K562 (cell line): ENCODE results near the gene KLHL29. TPM values are rescaled to one million over a fixed set of nuclear protein-coding genes. Genes with fewer than 3 reads are reported as not detected.

Source experiments
- ATAC-seq: fragments of 200-7000 bp; cut with Tn5 transposase; 3 replicates; pipeline ENCODE4 v1.9.1; 2020; ENCODE audit warnings: moderate library complexity
- BruUV-seq: library from RNA; stranded (reverse); fragments of 400-500 nt; replicated peaks from 2 replicates; lab custom pipeline; 2021; lab: Mats Ljungman, UMichigan
- CTCF ChIA-PET: fragments of 300-600 bp; formaldehyde crosslinking; extraction: SDS; loops from one replicate; lab custom pipeline; 2021; ENCODE audit warnings: low intra/inter-chr PET ratio; lab: Yijun Ruan, JAX
- POLR2A ChIA-PET: fragments of 300-600, 350-650 bp; sonication (Branson Sonifier 250); formaldehyde crosslinking; extraction: SDS; loops from one replicate; lab custom pipeline; 2021; ENCODE audit warnings: antibody characterized with exemption, inconsistent platforms; lab: Yijun Ruan, JAX
- DNase-seq, 4 experiments: peaks; one replicate each; pipeline versions ENCODE4 v3.0.0 to v3.0.0-alpha.2; 2011 to 2018; ENCODE audit warnings: low spot score in 3 of 4, mixed read lengths in 3 of 4; ENCODE audit errors: extremely low read depth in 1 of 4
- FAIRE-seq: peaks from 2 replicates; lab custom pipeline; 2011; peaks lifted over from hg19 to GRCh38; lab: Jason Lieb, UNC
- H2AFZ ChIP-seq: 2 replicates; pipeline ENCODE4 v1.6.0; 2011; ENCODE audit warnings: low read depth, low read length, control low read depth, inconsistent platforms
- H3K27ac ChIP-seq: fragments of 200-600 bp; 3 replicates; pipeline ENCODE4 v1.8.0; 2011; ENCODE audit warnings: low read depth, mild to moderate bottlenecking, control low read depth, inconsistent platforms, low read length, moderate library complexity, mixed read lengths; ENCODE audit errors: extremely low read depth
- H3K27me3 ChIP-seq, 2 experiments: fragments of 300-600 bp in 1 of 2; 2 replicates in 1 of 2; 3 replicates in 1 of 2; pipeline versions ENCODE4 v1.6.0 to v1.8.0; 2011; ENCODE audit warnings: inconsistent platforms in 2 of 2, low read length in 2 of 2, mild to moderate bottlenecking in 1 of 2, mixed read lengths in 1 of 2, moderate library complexity in 1 of 2; ENCODE audit not compliant: control insufficient read depth in 2 of 2, insufficient read depth in 2 of 2
- H3K36me3 ChIP-seq: fragments of 300-600 bp; 3 replicates; pipeline ENCODE4 v1.8.0; 2011; ENCODE audit warnings: mild to moderate bottlenecking, low read length, inconsistent platforms; ENCODE audit not compliant: control insufficient read depth, insufficient read depth
- H3K4me1 ChIP-seq, 2 experiments: fragments of 200-600 bp in 1 of 2; replicated peaks in 1 of 2; 2 replicates in 1 of 2; 3 replicates in 1 of 2; pipeline versions ENCODE4 v1.5.1 to v1.8.0; 2011; ENCODE audit warnings: inconsistent platforms in 2 of 2, low read length in 2 of 2, mild to moderate bottlenecking in 1 of 2, mixed read lengths in 1 of 2, moderate library complexity in 1 of 2; ENCODE audit not compliant: control insufficient read depth in 2 of 2, insufficient read depth in 2 of 2
- H3K4me2 ChIP-seq: 2 replicates; pipeline ENCODE4 v1.6.1; 2011; ENCODE audit warnings: low read length, control low read depth, inconsistent platforms, mixed read lengths; ENCODE audit not compliant: insufficient read depth
- H3K4me3 ChIP-seq: fragments of 200-600 bp; sonication (generic), shearing (Covaris generic); 2 replicates; pipeline ENCODE4 v1.5.1; 2016; ENCODE audit warnings: control low read depth, inconsistent platforms
- H3K79me2 ChIP-seq: fragments of 200-600 bp; 3 replicates; pipeline ENCODE4 v1.8.0; 2011; ENCODE audit warnings: low read length, inconsistent platforms; ENCODE audit not compliant: control insufficient read depth, insufficient read depth
- H3K9ac ChIP-seq, 2 experiments: 2 replicates each; pipeline versions ENCODE4 v1.6.0 to v1.6.1; 2011; ENCODE audit warnings: low read depth in 2 of 2, low read length in 2 of 2, control low read depth in 1 of 2, inconsistent platforms in 1 of 2, mild to moderate bottlenecking in 1 of 2, mixed read lengths in 1 of 2; ENCODE audit not compliant: insufficient read depth in 1 of 2
- H3K9me1 ChIP-seq: one replicate; pipeline ENCODE4 v1.6.0; 2011; ENCODE audit warnings: inconsistent platforms, mild to moderate bottlenecking, low read length, moderate library complexity; ENCODE audit not compliant: control insufficient read depth, insufficient read depth
- H3K9me3 ChIP-seq: replicated peaks from 2 replicates; pipeline ENCODE4 v1.5.1; 2011; ENCODE audit warnings: low read depth, low read length, inconsistent platforms; ENCODE audit not compliant: control insufficient read depth, insufficient read depth
- H4K20me1 ChIP-seq: replicated peaks from 2 replicates; pipeline ENCODE4 v1.6.1; 2011; ENCODE audit warnings: low read length, inconsistent platforms, mixed read lengths; ENCODE audit not compliant: control insufficient read depth, insufficient read depth
- CC2D1A ChIP-seq: fragments of 450-650 bp; IDR thresholded peaks from 2 replicates; pipeline ENCODE4 v1.6.1; 2017; ENCODE audit warnings: mild to moderate bottlenecking
- COPS2 ChIP-seq: fragments of 450-650 bp; conservative IDR thresholded peaks from 2 replicates; pipeline ENCODE4 v1.6.1; 2016; ENCODE audit warnings: mild to moderate bottlenecking, moderate library complexity
- RBM25 ChIP-seq: fragments of 200-400 bp; formaldehyde crosslinking; IDR thresholded peaks from 2 replicates; pipeline ENCODE4 v1.6.1; 2018; ENCODE audit warnings: low read length, low read depth, moderate library complexity; ENCODE audit not compliant: severe bottlenecking
- ZFP1 ChIP-seq: fragments of 450-650 bp; formaldehyde crosslinking; IDR thresholded peaks from 2 replicates; pipeline ENCODE4 v1.4.0; 2020; ENCODE audit warnings: mild to moderate bottlenecking, mixed read lengths
- ZFP36 ChIP-seq: fragments of 150-350 bp; IDR thresholded peaks from 2 replicates; pipeline ENCODE4 v1.6.1; 2018; ENCODE audit warnings: low read length, low read depth; ENCODE audit not compliant: partially characterized antibody
- ZNF239 ChIP-seq: fragments of 250-450 bp; sonication (Bioruptor Pico); IDR thresholded peaks from 2 replicates; pipeline ENCODE4 v1.4.0; 2020; ENCODE audit warnings: mild to moderate bottlenecking
- ZNF24 ChIP-seq: fragments of 450-650 bp; IDR thresholded peaks from 2 replicates; pipeline ENCODE4 v1.6.1; 2016
- ZNF277 ChIP-seq: fragments of 250-450 bp; sonication (Bioruptor Pico); IDR thresholded peaks from 2 replicates; pipeline ENCODE4 v1.8.0; 2022; ENCODE audit warnings: inconsistent platforms, mild to moderate bottlenecking, moderate library complexity, borderline replicate concordance
- WGBS: fragments of 100-300 bp; shearing (Covaris generic); methylation state at CpG from one replicate; pipeline ENCODE4 v1.1.6; 2016; ENCODE audit warnings: low coverage, mixed read lengths; ENCODE audit not compliant: insufficient coverage; ENCODE audit errors: missing lambda C conversion rate; 5-methylcytosine and 5-hydroxymethylcytosine counted together
- in situ Hi-C: fragments of 300-500 bp; cut with MboI; formaldehyde crosslinking; loops from 4 replicates; pipeline ENCODE4 v1.15.0; 2018; ENCODE audit warnings: inconsistent platforms, mixed read lengths
- intact Hi-C: fragments of 100-400 bp; cut with micrococcal nuclease; formaldehyde crosslinking; loops from 2 replicates; pipeline ENCODE4 v1.14.2; 2022
- polyA plus RNA-seq, 8 experiments: library from polyadenylated mRNA; depleted of rRNA in 4 of 8; stranded (reverse) in 5 of 8; unstranded in 3 of 8; fragments of >200 nt; fragmentation: Nextera tagmentation in 2 of 8; fragmentation: Illumina TruSeq in 1 of 8; extraction: Ambion mirVana in 2 of 8; extraction: Trizol in 1 of 8; gene quantifications; 2 replicates each; pipeline versions ENCODE4 v1.2.1 to v1.2.3, GENCODE V29; 2011 to 2014; ENCODE audit warnings: inconsistent platforms in 1 of 8, missing spikeins in 1 of 8
- total RNA-seq, 7 experiments: library from RNA; depleted of rRNA in 6 of 7; stranded (reverse); fragments of >200 nt in 6 of 7; fragmentation: Illumina TruSeq in 2 of 7; extraction: Trizol in 2 of 7; gene quantifications; 2 replicates each; pipeline versions ENCODE4 v1.2.1 to v1.2.3, GENCODE V29; 2011 to 2021; ENCODE audit warnings: low replicate concordance in 1 of 7

KLHL29 gene
- total and polyA plus RNA-seq, 9 of the 15 experiments (the other 6 are each of a cell fraction or from before 2014, with no cell fraction given): 0.03 to 0.31 (median 0.08) TPM; not detected in 1

GRCh38 chr2:23482607-23483006 lies 97.6 kb downstream of the KLHL29 start:
- Histone ChIP-seq H3K9me1 (no peaks in the 10 kb centered on the region), H3K36me3 (no peaks in the 10 kb centered on the region), H3K79me2 (no peaks in the 10 kb centered on the region), H3K4me2 (no peak overlapping the region), H3K27ac (no peak overlapping the region), H3K9me3 (no peaks in the 10 kb centered on the region), H3K4me1 (no peaks in the 10 kb centered on the region), H3K4me3 (no peak overlapping the region), H2AFZ (no peak overlapping the region), H3K27me3 (peaks cover 10 to 68% of the 10 kb centered on the region in 2 experiments; a peak in 4 of 5 replicates), H3K9ac (no peak overlapping the region), H4K20me1 (no peaks in the 10 kb centered on the region)
- no TSS peak for BruUV-seq
- CTCF ChIA-PET: no interaction called here
- DNase-seq (no peak), FAIRE-seq (no peak), ATAC-seq (no peak)
- WGBS: 3% methylated on average over 6 of the region's 6 CpGs
- intact Hi-C loops (no loop called here), in situ Hi-C loops (no loop called here)
- TF ChIP-seq ZNF24 (peak; percentile 88), ZNF277 (CRISPR knock-in tag) (no peak)
- POLR2A ChIA-PET: no interaction called here

- CTCF ChIA-PET: no interaction called here
- Histone ChIP-seq H3K27ac (no peak overlapping the region), H3K4me1 (no peaks in the 10 kb centered on the region), H3K79me2 (no peaks in the 10 kb centered on the region), H3K4me3 (no peak overlapping the region), H4K20me1 (no peaks in the 10 kb centered on the region), H3K9ac (no peak overlapping the region), H3K27me3 (peaks cover 10 to 68% of the 10 kb centered on the region in 2 experiments; a peak in 4 of 5 replicates), H3K9me1 (no peaks in the 10 kb centered on the region), H3K9me3 (no peaks in the 10 kb centered on the region), H2AFZ (no peak overlapping the region), H3K4me2 (no peak overlapping the region), H3K36me3 (no peaks in the 10 kb centered on the region)
- POLR2A ChIA-PET: no interaction called here
- intact Hi-C loops: no loop called here
- DNase-seq: no peak
- no peak for FAIRE-seq
- 2% methylated on average over 5 of the region's 5 CpGs for WGBS
- TF ChIP-seq ZFP1 (CRISPR knock-in tag) (no peak), ZNF239 (CRISPR knock-in tag) (no peak), CC2D1A (no peak), ZFP36 (peak; percentile 27), COPS2 (no peak), RBM25 (peak; percentile 46)
- no TSS peak for BruUV-seq
- no peak for ATAC-seq
- in situ Hi-C loops: no loop called here
These were observed 98.8 kb downstream of the KLHL29 start for GRCh38 chr2:23483791-23484190.
